DOHH2 (cell line): Measurements from ENCODE around the gene THEM4.

Experiments used
- CTCF ChIP-seq: fragments of 200-600 bp; sonication (generic); IDR thresholded peaks from one replicate; pipeline ENCODE4 v1.5.1; 2014; ENCODE audit warnings: antibody characterized with exemption, mild to moderate bottlenecking, low read depth, low read length; ENCODE audit not compliant: poor library complexity, severe bottlenecking
- EZH2phosphoT487 ChIP-seq: fragments of 200-600 bp; sonication (generic); IDR thresholded peaks from 2 replicates; pipeline ENCODE4 v1.6.1; 2017; ENCODE audit warnings: borderline replicate concordance, mild to moderate bottlenecking, antibody characterized with exemption, low read length, moderate library complexity, mixed read lengths

GRCh38 chr1:151885479-151885878, 23.8 kb downstream of the THEM4 start:
- TF ChIP-seq CTCF: no peak
- no peak for TF ChIP-seq EZH2phosphoT487
